HepG2 (cell line): ENCODE results near the gene HNRNPUL2. TPM values are rescaled to one million over a fixed set of nuclear protein-coding genes. Genes with fewer than 3 reads are reported as not detected.

ENCODE experiments used
- CEBPG ChIP-seq: IDR thresholded peaks from 2 replicates; pipeline ENCODE4 v1.6.1; 2016
- CREM ChIP-seq, 2 experiments: sonication (generic) in 1 of 2; formaldehyde crosslinking in 1 of 2; IDR thresholded peaks; 2 replicates each; pipeline versions ENCODE4 v1.4.0 to v1.6.1; 2016 to 2020; ENCODE audit warnings: antibody characterized with exemption in 1 of 2, mild to moderate bottlenecking in 1 of 2, missing genetic modification reagents in 1 of 2
- ETV6 ChIP-seq: sonication (generic); formaldehyde crosslinking; conservative IDR thresholded peaks from 2 replicates; pipeline ENCODE4 v1.4.0; 2020; ENCODE audit warnings: missing genetic modification reagents
- HOXD1 ChIP-seq: sonication (generic); formaldehyde crosslinking; IDR thresholded peaks from 2 replicates; pipeline ENCODE4 v1.5.0; 2020; ENCODE audit warnings: missing genetic modification reagents
- KDM6A ChIP-seq: IDR thresholded peaks from 2 replicates; pipeline ENCODE4 v1.6.1; 2016; ENCODE audit warnings: low read depth
- KLF11 ChIP-seq: IDR thresholded peaks from 2 replicates; pipeline ENCODE4 v1.6.1; 2016; ENCODE audit warnings: missing compliant biosample characterization
- MBNL3 ChIP-seq: fragments of 250-450 bp; sonication (Bioruptor Pico); conservative IDR thresholded peaks from 2 replicates; pipeline ENCODE4 v1.8.0; 2022; ENCODE audit warnings: mild to moderate bottlenecking, inconsistent platforms
- RBM22 ChIP-seq: fragments of 200-400 bp; formaldehyde crosslinking; optimal IDR thresholded peaks from 2 replicates; pipeline ENCODE3; 2017; ENCODE audit warnings: mild to moderate bottlenecking, low read length, moderate library complexity
- RFXAP ChIP-seq: sonication (generic); formaldehyde crosslinking; IDR thresholded peaks from 2 replicates; pipeline ENCODE4 v1.4.0; 2020; ENCODE audit warnings: missing genetic modification reagents, borderline replicate concordance
- SNAI1 ChIP-seq: sonication (generic); formaldehyde crosslinking; IDR thresholded peaks from 2 replicates; pipeline ENCODE4 v1.5.0; 2020; ENCODE audit warnings: mild to moderate bottlenecking, missing genetic modification reagents, borderline replicate concordance
- SRSF1 ChIP-seq: fragments of 200-400 bp; formaldehyde crosslinking; optimal IDR thresholded peaks from 2 replicates; pipeline ENCODE3; 2017; ENCODE audit warnings: mild to moderate bottlenecking, low read depth, low read length, moderate library complexity
- STAG1 ChIP-seq: sonication (generic); formaldehyde crosslinking; IDR thresholded peaks from 2 replicates; pipeline ENCODE4 v1.4.0; 2020; ENCODE audit warnings: missing genetic modification reagents
- TARDBP ChIP-seq: sonication (generic); formaldehyde crosslinking; IDR thresholded peaks from 2 replicates; pipeline ENCODE4 v1.8.0; 2022; ENCODE audit warnings: mild to moderate bottlenecking, missing genetic modification reagents
- THAP11 ChIP-seq: IDR thresholded peaks from 2 replicates; pipeline ENCODE4 v1.6.1; 2016; ENCODE audit warnings: missing biosample characterization, missing genetic modification reagents
- TMF1 ChIP-seq: sonication (generic); formaldehyde crosslinking; IDR thresholded peaks from 2 replicates; pipeline ENCODE4 v1.8.1; 2022; ENCODE audit warnings: low read depth, missing genetic modification reagents
- ZNF225 ChIP-seq: sonication (generic); formaldehyde crosslinking; IDR thresholded peaks from 2 replicates; pipeline ENCODE4 v1.4.0; 2020; ENCODE audit warnings: mild to moderate bottlenecking, missing genetic modification reagents
- ZNF331 ChIP-seq: sonication (generic); formaldehyde crosslinking; IDR thresholded peaks from 2 replicates; pipeline ENCODE4 v1.4.0; 2020; ENCODE audit warnings: missing genetic modification reagents
- ZNF75D ChIP-seq: sonication (generic); formaldehyde crosslinking; IDR thresholded peaks from 2 replicates; pipeline ENCODE4 v1.8.1; 2023; ENCODE audit warnings: missing genetic modification reagents, mild to moderate bottlenecking, borderline replicate concordance
- ZNF839 ChIP-seq: sonication (generic); formaldehyde crosslinking; IDR thresholded peaks from 2 replicates; pipeline ENCODE4 v1.4.0; 2020; ENCODE audit warnings: missing genetic modification reagents, mild to moderate bottlenecking, borderline replicate concordance
- ZNF883 ChIP-seq: sonication (generic); formaldehyde crosslinking; IDR thresholded peaks from 2 replicates; pipeline ENCODE4 v1.5.1; 2020; ENCODE audit warnings: mild to moderate bottlenecking, missing genetic modification reagents; ENCODE audit errors: not compliant biosample characterization
- ZSCAN25 ChIP-seq: sonication (generic); formaldehyde crosslinking; IDR thresholded peaks from 2 replicates; pipeline ENCODE4 v1.8.0; 2022; ENCODE audit warnings: mild to moderate bottlenecking, missing genetic modification reagents
- polyA plus RNA-seq, 8 experiments: library from polyadenylated mRNA; depleted of rRNA in 3 of 8; stranded (reverse) in 7 of 8; unstranded in 1 of 8; fragments of >200 nt; fragmentation: Illumina TruSeq in 4 of 8; extraction: Trizol in 4 of 8; gene quantifications; 2 replicates each; pipeline versions ENCODE4 v1.2.1 to v1.2.3, GENCODE V29; 2011 to 2016; ENCODE audit warnings: low read depth in 4 of 8, missing spikeins in 1 of 8, mixed read lengths in 1 of 8; ENCODE audit not compliant: insufficient read depth in 1 of 8
- total RNA-seq, 5 experiments: library from RNA; depleted of rRNA; stranded (reverse); fragments of >200 nt; fragmentation: Illumina TruSeq; extraction: Trizol; gene quantifications; 2 replicates each; pipeline ENCODE4 v1.2.3, GENCODE V29; 2016; ENCODE audit warnings: low read depth in 1 of 5
- TF ChIP-seq, protein P1 (sequence below): sonication (generic); formaldehyde crosslinking; IDR thresholded peaks from 2 replicates; pipeline ENCODE4 v1.4.0; 2020; ENCODE audit warnings: mild to moderate bottlenecking, missing genetic modification reagents
- TF ChIP-seq, protein P2 (sequence below): sonication (generic); formaldehyde crosslinking; IDR thresholded peaks from 2 replicates; pipeline ENCODE4 v1.4.0; 2020; ENCODE audit warnings: low read depth, missing genetic modification reagents
- TF ChIP-seq, protein P3 (sequence below): sonication (generic); formaldehyde crosslinking; IDR thresholded peaks from 2 replicates; pipeline ENCODE4 v1.8.1; 2023; ENCODE audit warnings: mild to moderate bottlenecking, missing genetic modification reagents, borderline replicate concordance
- TF ChIP-seq, protein P4 (sequence below): sonication (generic); formaldehyde crosslinking; IDR thresholded peaks from 2 replicates; pipeline ENCODE4 v1.5.0; 2020; ENCODE audit warnings: missing genetic modification reagents

Gene HNRNPUL2
- total and polyA plus RNA-seq, 2 of the 13 experiments (the other 11 are each of a cell fraction or from before 2014, with no cell fraction given), result 8.4 to 9.6 TPM

DNA sequence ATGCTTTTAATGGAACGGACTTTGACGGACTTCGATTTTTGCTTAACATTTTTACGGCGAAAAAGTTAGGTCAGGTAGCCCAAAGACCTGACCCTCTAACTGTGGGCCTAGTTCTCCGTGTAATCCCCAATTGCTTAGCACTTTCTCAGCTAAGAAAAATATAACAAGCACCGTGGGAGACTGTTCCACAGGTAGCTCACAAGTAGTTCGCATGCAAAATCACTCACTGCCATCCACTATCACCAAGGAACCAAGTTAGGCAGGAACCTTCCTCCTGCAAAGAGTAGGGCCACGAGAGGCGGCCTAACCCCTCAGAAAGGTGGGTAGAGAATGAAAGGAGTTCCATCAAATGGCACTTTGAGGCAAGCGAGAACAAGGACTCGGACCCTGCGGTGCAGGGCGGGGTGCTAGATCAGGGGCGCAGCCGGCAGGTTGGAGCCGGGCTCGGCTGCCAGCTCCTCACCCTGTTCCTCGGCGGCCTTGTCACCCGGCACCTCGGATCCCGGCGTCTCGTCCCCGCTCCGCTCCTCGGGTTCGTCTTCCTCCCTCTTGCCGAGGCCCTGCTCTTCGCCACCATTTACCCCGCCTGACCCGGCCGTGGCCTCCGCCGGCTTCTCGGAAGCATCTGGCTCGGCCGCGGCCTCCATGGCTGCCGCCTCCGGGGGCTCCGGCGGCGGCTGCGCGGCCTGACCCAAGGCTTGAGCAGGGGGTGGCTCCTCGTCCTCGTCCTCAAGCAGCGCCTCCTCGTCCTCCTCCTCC lies 922 bp downstream of the HNRNPUL2 start (continued):
- TF ChIP-seq RBM22, result no peak
- TF ChIP-seq ZNF75D, result no peak
- no peak for TF ChIP-seq ZNF331 (CRISPR knock-in tag)
- no peak for TF ChIP-seq KDM6A (CRISPR knock-in tag)
- no peak for TF ChIP-seq TARDBP (CRISPR knock-in tag)
- TF ChIP-seq, protein P1, sequence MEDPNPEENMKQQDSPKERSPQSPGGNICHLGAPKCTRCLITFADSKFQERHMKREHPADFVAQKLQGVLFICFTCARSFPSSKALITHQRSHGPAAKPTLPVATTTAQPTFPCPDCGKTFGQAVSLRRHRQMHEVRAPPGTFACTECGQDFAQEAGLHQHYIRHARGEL (CRISPR knock-in tag), result 0 out of 2 replicates have a peak, but pooled peaks have one; percentile 60
- 0 out of 2 replicates have a peak, but pooled peaks have one; percentile 47 for TF ChIP-seq ETV6 (CRISPR knock-in tag)
- no peak for TF ChIP-seq ZNF225 (CRISPR knock-in tag)
- TF ChIP-seq SRSF1, result no peak
- TF ChIP-seq ZNF883 (CRISPR knock-in tag), result no peak
- TF ChIP-seq, protein P2, sequence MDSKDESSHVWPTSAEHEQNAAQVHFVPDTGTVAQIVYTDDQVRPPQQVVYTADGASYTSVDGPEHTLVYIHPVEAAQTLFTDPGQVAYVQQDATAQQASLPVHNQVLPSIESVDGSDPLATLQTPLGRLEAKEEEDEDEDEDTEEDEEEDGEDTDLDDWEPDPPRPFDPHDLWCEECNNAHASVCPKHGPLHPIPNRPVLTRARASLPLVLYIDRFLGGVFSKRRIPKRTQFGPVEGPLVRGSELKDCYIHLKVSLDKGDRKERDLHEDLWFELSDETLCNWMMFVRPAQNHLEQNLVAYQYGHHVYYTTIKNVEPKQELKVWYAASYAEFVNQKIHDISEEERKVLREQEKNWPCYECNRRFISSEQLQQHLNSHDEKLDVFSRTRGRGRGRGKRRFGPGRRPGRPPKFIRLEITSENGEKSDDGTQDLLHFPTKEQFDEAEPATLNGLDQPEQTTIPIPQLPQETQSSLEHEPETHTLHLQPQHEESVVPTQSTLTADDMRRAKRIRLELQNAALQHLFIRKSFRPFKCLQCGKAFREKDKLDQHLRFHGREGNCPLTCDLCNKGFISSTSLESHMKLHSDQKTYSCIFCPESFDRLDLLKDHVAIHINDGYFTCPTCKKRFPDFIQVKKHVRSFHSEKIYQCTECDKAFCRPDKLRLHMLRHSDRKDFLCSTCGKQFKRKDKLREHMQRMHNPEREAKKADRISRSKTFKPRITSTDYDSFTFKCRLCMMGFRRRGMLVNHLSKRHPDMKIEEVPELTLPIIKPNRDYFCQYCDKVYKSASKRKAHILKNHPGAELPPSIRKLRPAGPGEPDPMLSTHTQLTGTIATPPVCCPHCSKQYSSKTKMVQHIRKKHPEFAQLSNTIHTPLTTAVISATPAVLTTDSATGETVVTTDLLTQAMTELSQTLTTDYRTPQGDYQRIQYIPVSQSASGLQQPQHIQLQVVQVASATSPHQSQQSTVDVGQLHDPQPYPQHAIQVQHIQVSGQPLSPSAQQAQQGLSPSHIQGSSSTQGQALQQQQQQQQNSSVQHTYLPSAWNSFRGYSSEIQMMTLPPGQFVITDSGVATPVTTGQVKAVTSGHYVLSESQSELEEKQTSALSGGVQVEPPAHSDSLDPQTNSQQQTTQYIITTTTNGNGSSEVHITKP (CRISPR knock-in tag), result no peak
- TF ChIP-seq, protein P3, sequence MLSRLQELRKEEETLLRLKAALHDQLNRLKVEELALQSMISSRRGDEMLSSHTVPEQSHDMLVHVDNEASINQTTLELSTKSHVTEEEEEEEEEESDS (CRISPR knock-in tag), result no peak
- no peak for TF ChIP-seq RFXAP (CRISPR knock-in tag)
- TF ChIP-seq KLF11 (CRISPR knock-in tag), result no peak
- TF ChIP-seq STAG1, result no peak
- no peak for TF ChIP-seq MBNL3 (CRISPR knock-in tag)
- no peak for TF ChIP-seq THAP11 (CRISPR knock-in tag)
- no peak for TF ChIP-seq CREM (IDR thresholded peaks at IDR 0.05)
- no peak for TF ChIP-seq CREM (CRISPR knock-in tag; IDR thresholded peaks at IDR 0.05)
- TF ChIP-seq TMF1, result no peak
- TF ChIP-seq HOXD1 (CRISPR knock-in tag), result peak; percentile 50; the same call in 1 of the 2 replicates
- TF ChIP-seq, protein P4, sequence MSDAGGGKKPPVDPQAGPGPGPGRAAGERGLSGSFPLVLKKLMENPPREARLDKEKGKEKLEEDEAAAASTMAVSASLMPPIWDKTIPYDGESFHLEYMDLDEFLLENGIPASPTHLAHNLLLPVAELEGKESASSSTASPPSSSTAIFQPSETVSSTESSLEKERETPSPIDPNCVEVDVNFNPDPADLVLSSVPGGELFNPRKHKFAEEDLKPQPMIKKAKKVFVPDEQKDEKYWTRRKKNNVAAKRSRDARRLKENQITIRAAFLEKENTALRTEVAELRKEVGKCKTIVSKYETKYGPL (CRISPR knock-in tag), result no peak
- no peak for TF ChIP-seq ZSCAN25 (CRISPR knock-in tag)
- TF ChIP-seq CEBPG (CRISPR knock-in tag), result no peak
- 0 out of 2 replicates have a peak, but pooled peaks have one; percentile 42 for TF ChIP-seq ZNF839 (CRISPR knock-in tag)
- TF ChIP-seq SNAI1 (CRISPR knock-in tag), result no peak
